Esophagus muscularis mucosa (tissue), 4 donors: ENCODE data around the gene HIVEP2. TPM values are rescaled to one million over a fixed set of nuclear protein-coding genes. Genes with fewer than 3 reads are reported as not detected.

ENCODE experiments used
- DNase-seq: peaks from one replicate; pipeline ENCODE4 v3.0.0-alpha.2; 2017; ENCODE audit errors: extremely low spot score
- H3K27ac ChIP-seq, 4 donors: fragments of 200-600 bp; sonication (generic); replicated peaks in 1 of 4; 1 replicate in 3 of 4; 2 replicates in 1 of 4; pipeline ENCODE4 v1.5.1; 2016 to 2019; ENCODE audit warnings: mild to moderate bottlenecking in 1 of 4
- H3K27me3 ChIP-seq, 4 donors: fragments of 200-600 bp; sonication (generic); one replicate each; pipeline versions ENCODE4 v1.5.1 to v1.6.0; 2016 to 2019
- H3K36me3 ChIP-seq, 4 donors: fragments of 200-600 bp; sonication (generic); one replicate each; pipeline ENCODE4 v1.5.1; 2016 to 2019
- H3K4me1 ChIP-seq, 4 donors: fragments of 200-600 bp; sonication (generic); one replicate each; pipeline ENCODE4 v1.5.1; 2016 to 2019
- H3K4me3 ChIP-seq, 4 donors: fragments of 200-600 bp; sonication (generic); 1 replicate in 2 of 4; 2 replicates in 2 of 4; pipeline ENCODE4 v1.5.1; 2016 to 2019; ENCODE audit warnings: mild to moderate bottlenecking in 4 of 4, moderate library complexity in 1 of 4
- H3K9me3 ChIP-seq, 4 donors: fragments of 200-600 bp; sonication (generic); 1 replicate in 3 of 4; 2 replicates in 1 of 4; pipeline ENCODE4 v1.5.1; 2016 to 2019
- CTCF ChIP-seq, 3 experiments: fragments of 200-600 bp in 2 of 3; fragments of 450-650 bp in 1 of 3; sonication (generic) in 2 of 3; IDR thresholded peaks; one replicate each; pipeline ENCODE4 v1.5.1; 2017 to 2019; ENCODE audit warnings: antibody characterized with exemption in 3 of 3, mild to moderate bottlenecking in 2 of 3, moderate library complexity in 1 of 3
- EP300 ChIP-seq: sonication (generic); formaldehyde crosslinking; IDR thresholded peaks from one replicate; pipeline ENCODE4 v1.6.1; 2017; ENCODE audit warnings: antibody characterized with exemption
- POLR2A ChIP-seq: fragments of 450-650 bp; IDR thresholded peaks from one replicate; pipeline ENCODE4 v1.6.1; 2017; ENCODE audit warnings: antibody characterized with exemption, moderate library complexity, mild to moderate bottlenecking, low read depth
- POLR2AphosphoS5 ChIP-seq, 2 donors: sonication (generic); formaldehyde crosslinking; IDR thresholded peaks; one replicate each; pipeline ENCODE4 v1.6.1; 2017; ENCODE audit warnings: antibody characterized with exemption in 2 of 2
- WGBS: methylation state at CpG from one replicate; pipeline ENCODE4 v1.1.5; 2018; 5-methylcytosine and 5-hydroxymethylcytosine counted together
- intact Hi-C: fragments of 100-400 bp; cut with DNase I; formaldehyde crosslinking; loops from one replicate; pipeline ENCODE4 v1.15.1; 2023
- total RNA-seq, 4 donors: library from RNA; depleted of rRNA; stranded (reverse); fragments of >200 nt; gene quantifications; one replicate each; pipeline versions ENCODE4 v1.1.0 to v1.2.1, GENCODE V29; 2016

The HIVEP2 gene
- total RNA-seq, 4 donors from 2014 or later, result 20.3 to 29.3 (median 22.1) TPM

- 91% methylated on average over 4 of the region's 4 CpGs for WGBS
- Histone ChIP-seq H3K36me3 (no peaks in the 10 kb centered on the region), H3K4me1 (no peaks in the 10 kb centered on the region), H3K9me3 (no peaks in the 10 kb centered on the region), H3K27me3 (no peaks in the 10 kb centered on the region), H3K27ac (no peak overlapping the region), H3K4me3 (no peak overlapping the region)
- DNase-seq, result no peak
- intact Hi-C loops, result no loop called here
- TF ChIP-seq EP300 (no peak), POLR2A (no peak), CTCF (IDR thresholded peaks at IDR 0.05) (no peak), POLR2AphosphoS5 (IDR thresholded peaks at IDR 0.05) (no peak)
Observed at GRCh38 chr6:142912125-142912524, 32.9 kb downstream of the HIVEP2 start.

- intact Hi-C loops, result no loop called here
- TF ChIP-seq POLR2A, result no peak
- no peak for TF ChIP-seq EP300
- no peak for TF ChIP-seq POLR2AphosphoS5 (IDR thresholded peaks at IDR 0.05)
- TF ChIP-seq CTCF (IDR thresholded peaks at IDR 0.05), result no peak
- H3K4me1 ChIP-seq, result no peaks in the 10 kb centered on the region
- 76% methylated on average over 2 of the region's 2 CpGs for WGBS
- H3K36me3 ChIP-seq, result no peaks in the 10 kb centered on the region
- no peak overlapping the region for H3K27ac ChIP-seq
- no peak overlapping the region for H3K4me3 ChIP-seq
- DNase-seq, result no peak
- no peaks in the 10 kb centered on the region for H3K27me3 ChIP-seq
- H3K9me3 ChIP-seq, result no peaks in the 10 kb centered on the region
Observed at GRCh38 chr6:142911430-142911829, 33.5 kb downstream of the HIVEP2 start.

- TF ChIP-seq CTCF (IDR thresholded peaks at IDR 0.05), result no peak
- TF ChIP-seq POLR2AphosphoS5 (IDR thresholded peaks at IDR 0.05), result no peak
- no peak for TF ChIP-seq EP300
- no peak for TF ChIP-seq POLR2A
- no peak overlapping the region for H3K4me3 ChIP-seq
- no peaks in the 10 kb centered on the region for H3K9me3 ChIP-seq
- no peaks in the 10 kb centered on the region for H3K27me3 ChIP-seq
- no peak overlapping the region for H3K27ac ChIP-seq
- no peak for DNase-seq
- intact Hi-C loops, result no loop called here
- H3K36me3 ChIP-seq, result no peaks in the 10 kb centered on the region
- H3K4me1 ChIP-seq, result no peaks in the 10 kb centered on the region
Observed at GRCh38 chr6:142909686-142910085, 35.3 kb downstream of the HIVEP2 start.

GRCh38 chr6:142908235-142908634 lies 36.7 kb downstream of the HIVEP2 start:
- Histone ChIP-seq H3K36me3 (no peaks in the 10 kb centered on the region), H3K27me3 (no peaks in the 10 kb centered on the region), H3K9me3 (no peaks in the 10 kb centered on the region), H3K4me3 (no peak overlapping the region), H3K4me1 (peaks cover 0 to 11% (median under 1%) of the 10 kb centered on the region in 4 donors), H3K27ac (no peak overlapping the region)
- no peak for DNase-seq
- WGBS, result 100% methylated on average over 1 of the region's 1 CpG
- no peak for TF ChIP-seq CTCF (IDR thresholded peaks at IDR 0.05)
- no peak for TF ChIP-seq POLR2AphosphoS5 (IDR thresholded peaks at IDR 0.05)
- TF ChIP-seq EP300, result no peak
- no peak for TF ChIP-seq POLR2A
- intact Hi-C loops, result no loop called here

- Histone ChIP-seq H3K4me3 (no peak overlapping the region), H3K36me3 (no peaks in the 10 kb centered on the region), H3K27me3 (no peaks in the 10 kb centered on the region), H3K27ac (no peak overlapping the region), H3K4me1 (peaks cover 2 to 18% (median 6%) of the 10 kb centered on the region in 4 donors), H3K9me3 (no peaks in the 10 kb centered on the region)
- TF ChIP-seq POLR2AphosphoS5 (IDR thresholded peaks at IDR 0.05), result no peak
- no peak for TF ChIP-seq POLR2A
- no peak for TF ChIP-seq CTCF (IDR thresholded peaks at IDR 0.05)
- no peak for TF ChIP-seq EP300
- intact Hi-C loops, result no loop called here
- DNase-seq, result no peak
- 69% methylated on average over 5 of the region's 5 CpGs for WGBS
Observed at GRCh38 chr6:142907544-142907943, 37.4 kb downstream of the HIVEP2 start.
